NOMO-1 treated with dmso at 0.1 percent for 144 hours (cell line): Measurements from ENCODE around the gene CDKL4.
"Not testable (repeated sequence)": the region's sequence is repeated elsewhere in the genome, so short reads cannot be mapped to it uniquely, and the experiment has no call there.

Experiments
- DNase-seq: peaks from one replicate; lab custom pipeline; 2025; ENCODE audit not compliant: unreplicated experiment; lab: John Stamatoyannopoulos, UW

The CDKL4 gene

GRCh38 chr2:39243469-39244123 is at the start of gene CDKL4:
TSS of gene CDKL4 (minus strand) at chr2:39243970.
- DNase-seq = no peak

GRCh38 chr2:39290433-39290832 is 46.7 kb upstream of the CDKL4 start:
- DNase-seq = no peak

GRCh38 chr2:39289609-39290008 is 45.8 kb upstream of the CDKL4 start:
- DNase-seq = no peak

GRCh38 chr2:39283561-39283960 is 39.8 kb upstream of the CDKL4 start:
- no peak for DNase-seq

GRCh38 chr2:39281391-39281790 is 37.6 kb upstream of the CDKL4 start:
- no peak for DNase-seq

GRCh38 chr2:39275016-39275415 is 31.2 kb upstream of the CDKL4 start:
- no peak for DNase-seq

GRCh38 chr2:39269941-39270340 is 26.2 kb upstream of the CDKL4 start:
- DNase-seq = no peak

GRCh38 chr2:39266916-39267434 is 23.2 kb upstream of the CDKL4 start:
- DNase-seq = no peak

- no peak for DNase-seq
Measured at GRCh38 chr2:39266139-39266805, 22.5 kb upstream of the CDKL4 start.

GRCh38 chr2:39265315-39265714 is 21.5 kb upstream of the CDKL4 start:
- DNase-seq = no peak

- no peak for DNase-seq
Measured at GRCh38 chr2:39264733-39265132, 21.0 kb upstream of the CDKL4 start.

GRCh38 chr2:39260087-39260486 is 16.3 kb upstream of the CDKL4 start:
- no peak for DNase-seq

GRCh38 chr2:39256040-39256439 is 12.3 kb upstream of the CDKL4 start:
- no peak for DNase-seq

- DNase-seq = no peak
Measured at GRCh38 chr2:39252888-39253518, 9.2 kb upstream of the CDKL4 start.

- DNase-seq = no peak
Measured at GRCh38 chr2:39247512-39248043, 3.8 kb upstream of the CDKL4 start.

GRCh38 chr2:39246382-39246980 is 2.7 kb upstream of the CDKL4 start:
- no peak for DNase-seq

GRCh38 chr2:39244963-39245625 is 1.3 kb upstream of the CDKL4 start:
- DNase-seq = not testable (repeated sequence)

GRCh38 chr2:39244241-39244862 is 582 bp upstream of the CDKL4 start:
- not testable (repeated sequence) for DNase-seq

- no peak for DNase-seq
Measured at GRCh38 chr2:39241588-39241987, 2.2 kb downstream of the CDKL4 start.

- DNase-seq = no peak
Measured at GRCh38 chr2:39240758-39241157, 3.0 kb downstream of the CDKL4 start.
